ENCODE results near the gene ARID3B.

ARID3B gene

GRCh38 chr15:74540761-74541493 lies at the start of gene ARID3B:
ARID3B (plus strand) TSS chr15:74541220; CDS start chr15:74543937, 2,717 bp downstream.
- peak within 1 kb of the TSS; percentile 93 for H2AFZ ChIP-seq (ENCODE audit: low read depth, low read length)
- H3K27ac ChIP-seq (ENCODE audit: low read length) = peak within 1 kb of the TSS; percentile 79
- H3K4me2 ChIP-seq (ENCODE audit: insufficient read depth, low read length) = peak within 1 kb of the TSS; percentile 93
- no peaks in the 10 kb centered on the region; the same call in 1 of the 2 replicates for H3K36me3 ChIP-seq (ENCODE audit: insufficient read depth, low read length)
- no peaks in the 10 kb centered on the region for H3K27me3 ChIP-seq (ENCODE audit: insufficient read depth, low read length, poor library complexity)
- no peak for TF ChIP-seq CTCF (IDR thresholded peaks at IDR 0.05; ENCODE audit: borderline replicate concordance, extremely low read depth, low read length, poor library complexity, severe bottlenecking)
- TF ChIP-seq EZH2 (IDR thresholded peaks at IDR 0.05; ENCODE audit: borderline replicate concordance, low read depth, low read length, severe bottlenecking) = no peak
- H3K4me3 ChIP-seq (ENCODE audit: low read depth in 1 of 2, low read length in 2 of 2) = peak within 1 kb of the TSS; percentile 86 to 87
- peak; percentile 95 for ATAC-seq (ENCODE audit: insufficient read depth, low read depth)
- H4K20me1 ChIP-seq (ENCODE audit: insufficient read depth, low read length) = peaks cover 27% of the 10 kb centered on the region
- H3K9me3 ChIP-seq (ENCODE audit: insufficient read depth, low read length, severe bottlenecking) = no peaks in the 10 kb centered on the region
- H3K79me2 ChIP-seq (ENCODE audit: insufficient read depth, low read length) = peaks cover 12% of the 10 kb centered on the region
- peak within 1 kb of the TSS; percentile 75 for H3K9ac ChIP-seq (ENCODE audit: low read depth, low read length)
- peak; percentile 95 for DNase-seq
- H3K4me1 ChIP-seq (ENCODE audit: insufficient read depth, low read length) = peaks cover 48% of the 10 kb centered on the region

DNA sequence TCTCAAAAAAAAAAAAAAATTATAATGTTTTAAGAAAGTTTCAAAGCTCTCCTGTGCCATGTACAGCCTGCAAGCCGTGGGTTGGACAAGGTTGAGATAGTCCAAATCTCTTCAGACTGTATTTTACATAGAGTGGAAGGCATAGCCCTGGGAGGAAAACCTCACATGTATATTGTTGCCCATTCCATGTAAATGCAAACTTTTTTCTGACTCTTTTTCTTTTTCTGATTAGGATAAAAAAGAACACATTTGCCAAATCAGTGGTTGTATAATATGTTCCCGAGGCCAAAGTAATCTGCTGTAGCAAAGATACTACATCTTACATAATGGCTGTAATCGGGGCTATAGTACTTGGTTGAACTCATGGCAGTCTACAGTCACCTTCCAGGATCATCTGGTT lies 44.4 kb upstream of the ARID3B start:
- H3K79me2 ChIP-seq (ENCODE audit: insufficient read depth, low read length) = no peaks in the 10 kb centered on the region
- H3K36me3 ChIP-seq (ENCODE audit: insufficient read depth, low read length) = no peaks in the 10 kb centered on the region
- H3K4me1 ChIP-seq (ENCODE audit: insufficient read depth, low read length) = no peaks in the 10 kb centered on the region
- no peak overlapping the region for H3K4me2 ChIP-seq (ENCODE audit: insufficient read depth, low read length)
- TF ChIP-seq CTCF (IDR thresholded peaks at IDR 0.05; ENCODE audit: borderline replicate concordance, extremely low read depth, low read length, poor library complexity, severe bottlenecking) = no peak
- TF ChIP-seq EZH2 (IDR thresholded peaks at IDR 0.05; ENCODE audit: borderline replicate concordance, low read depth, low read length, severe bottlenecking) = no peak
- H2AFZ ChIP-seq (ENCODE audit: low read depth, low read length) = no peak overlapping the region
- DNase-seq = no peak
- H4K20me1 ChIP-seq (ENCODE audit: insufficient read depth, low read length) = no peaks in the 10 kb centered on the region
- no peaks in the 10 kb centered on the region for H3K27me3 ChIP-seq (ENCODE audit: insufficient read depth, low read length, poor library complexity)
- H3K9ac ChIP-seq (ENCODE audit: low read depth, low read length) = no peak overlapping the region
- H3K4me3 ChIP-seq (ENCODE audit: low read depth in 1 of 2, low read length in 2 of 2) = no peak overlapping the region
- H3K27ac ChIP-seq (ENCODE audit: low read length) = no peak overlapping the region
- no peak for ATAC-seq (ENCODE audit: insufficient read depth, low read depth)
- no peaks in the 10 kb centered on the region for H3K9me3 ChIP-seq (ENCODE audit: insufficient read depth, low read length, severe bottlenecking)

GRCh38 chr15:74497584-74497983 lies 43.4 kb upstream of the ARID3B start:
- Histone ChIP-seq H3K4me1 (ENCODE audit: insufficient read depth, low read length) (no peaks in the 10 kb centered on the region), H3K27me3 (ENCODE audit: insufficient read depth, low read length, poor library complexity) (no peaks in the 10 kb centered on the region), H3K9me3 (ENCODE audit: insufficient read depth, low read length, severe bottlenecking) (no peaks in the 10 kb centered on the region), H4K20me1 (ENCODE audit: insufficient read depth, low read length) (no peaks in the 10 kb centered on the region), H3K9ac (ENCODE audit: low read depth, low read length) (no peak overlapping the region), H3K4me3 (ENCODE audit: low read depth in 1 of 2, low read length in 2 of 2) (no peak overlapping the region), H3K79me2 (ENCODE audit: insufficient read depth, low read length) (no peaks in the 10 kb centered on the region), H3K27ac (ENCODE audit: low read length) (no peak overlapping the region), H3K4me2 (ENCODE audit: insufficient read depth, low read length) (no peak overlapping the region), H3K36me3 (ENCODE audit: insufficient read depth, low read length) (no peaks in the 10 kb centered on the region), H2AFZ (ENCODE audit: low read depth, low read length) (no peak overlapping the region)
- ATAC-seq (ENCODE audit: insufficient read depth, low read depth) = no peak
- no peak for DNase-seq
- TF ChIP-seq CTCF (IDR thresholded peaks at IDR 0.05; ENCODE audit: borderline replicate concordance, extremely low read depth, low read length, poor library complexity, severe bottlenecking) (no peak), EZH2 (IDR thresholded peaks at IDR 0.05; ENCODE audit: borderline replicate concordance, low read depth, low read length, severe bottlenecking) (no peak)

Data from DND-41 (cell line).